Hepatocyte (in vitro differentiated cells): ENCODE results near the gene MSI2. TPM values are rescaled to one million over a fixed set of nuclear protein-coding genes. Genes with fewer than 3 reads are reported as not detected.

Experiments
- DNase-seq: peaks from one replicate; pipeline ENCODE4 v3.0.0-alpha.2; 2016; ENCODE audit warnings: low spot score
- H2AFZ ChIP-seq: fragments of 200-600 bp; sonication (generic); 2 replicates; pipeline ENCODE4 v1.6.0; 2016; ENCODE audit warnings: antibody characterized with exemption, mild to moderate bottlenecking
- H3K27ac ChIP-seq: fragments of 200-600 bp; sonication (generic); 2 replicates; pipeline ENCODE4 v1.5.1; 2016; ENCODE audit warnings: mild to moderate bottlenecking
- H3K27me3 ChIP-seq: fragments of 200-600 bp; sonication (generic); 2 replicates; pipeline ENCODE4 v1.6.1; 2016
- H3K36me3 ChIP-seq: fragments of 200-600 bp; sonication (generic); replicated peaks from 2 replicates; pipeline ENCODE4 v1.5.1; 2016; ENCODE audit warnings: low read depth; ENCODE audit not compliant: insufficient read depth
- H3K4me1 ChIP-seq: fragments of 200-600 bp; sonication (generic); 2 replicates; pipeline ENCODE4 v1.5.1; 2016; ENCODE audit warnings: mild to moderate bottlenecking, moderate library complexity; ENCODE audit not compliant: insufficient read depth
- H3K4me2 ChIP-seq: fragments of 200-600 bp; sonication (generic); 2 replicates; pipeline ENCODE4 v1.6.0; 2016
- H3K4me3 ChIP-seq: fragments of 200-600 bp; sonication (generic); 2 replicates; pipeline ENCODE4 v1.5.1; 2016; ENCODE audit warnings: mild to moderate bottlenecking
- H3K79me2 ChIP-seq: fragments of 200-600 bp; sonication (generic); 2 replicates; pipeline ENCODE4 v1.6.0; 2017; ENCODE audit warnings: mild to moderate bottlenecking
- H3K9me2 ChIP-seq: fragments of 200-600 bp; sonication (generic); replicated peaks from 2 replicates; pipeline ENCODE4 v1.6.0; 2017; ENCODE audit warnings: mild to moderate bottlenecking; ENCODE audit not compliant: insufficient read depth
- H3K9me3 ChIP-seq: fragments of 200-600 bp; sonication (generic); 2 replicates; pipeline ENCODE4 v1.5.1; 2016; ENCODE audit warnings: low read depth, mild to moderate bottlenecking
- H4K20me1 ChIP-seq: fragments of 200-600 bp; sonication (generic); 2 replicates; pipeline ENCODE4 v1.6.0; 2016; ENCODE audit warnings: mild to moderate bottlenecking; ENCODE audit not compliant: insufficient read depth, poor library complexity, severe bottlenecking
- CTCF ChIP-seq: fragments of 200-600 bp; sonication (generic); IDR thresholded peaks from 2 replicates; pipeline ENCODE4 v1.5.1; 2016; ENCODE audit warnings: antibody characterized with exemption, mild to moderate bottlenecking; ENCODE audit not compliant: poor library complexity
- EZH2 ChIP-seq: fragments of 200-600 bp; sonication (generic); IDR thresholded peaks from 2 replicates; pipeline ENCODE4 v1.6.1; 2016; ENCODE audit warnings: antibody characterized with exemption, mild to moderate bottlenecking, borderline replicate concordance
- EZH2phosphoT487 ChIP-seq: fragments of 200-600 bp; sonication (generic); IDR thresholded peaks from one replicate; pipeline ENCODE4 v1.6.1; 2018; ENCODE audit warnings: antibody characterized with exemption, mild to moderate bottlenecking, low read depth, moderate library complexity; ENCODE audit not compliant: unreplicated experiment, severe bottlenecking
- WGBS: methylation state at CpG from one replicate; pipeline ENCODE4 v1.1.6; 2016; ENCODE audit warnings: low lambda C conversion rate; ENCODE audit errors: missing lambda C conversion rate; 5-methylcytosine and 5-hydroxymethylcytosine counted together
- polyA plus RNA-seq: library from polyadenylated mRNA; unstranded; fragments of >200 nt; fragmentation: Nextera tagmentation; extraction: Ambion mirVana; gene quantifications from 2 replicates; pipeline ENCODE4 v1.2.1, GENCODE V29; 2016
- total RNA-seq: library from RNA; depleted of rRNA; stranded (reverse); fragments of >200 nt; gene quantifications from 2 replicates; pipeline ENCODE4 v1.2.3, GENCODE V29; 2014

The MSI2 gene
- total and polyA plus RNA-seq, 2 experiments from 2014 or later: 16.1 to 60.6 TPM

- 95% methylated on average over 8 of the region's 8 CpGs for WGBS
- no peaks in the 10 kb centered on the region for H3K4me1 ChIP-seq
- no peaks in the 10 kb centered on the region for H3K36me3 ChIP-seq
- H3K9me3 ChIP-seq: no peaks in the 10 kb centered on the region
- H3K9me2 ChIP-seq: no peaks in the 10 kb centered on the region
- no peak overlapping the region for H3K27ac ChIP-seq
- no peak overlapping the region for H3K4me3 ChIP-seq
- no peak overlapping the region for H2AFZ ChIP-seq
- H3K79me2 ChIP-seq: no peaks in the 10 kb centered on the region
- no peaks in the 10 kb centered on the region for H3K27me3 ChIP-seq
- DNase-seq: no peak
- no peaks in the 10 kb centered on the region for H4K20me1 ChIP-seq
- no peak for TF ChIP-seq CTCF
- no peak overlapping the region for H3K4me2 ChIP-seq
Measured at GRCh38 chr17:57630736-57631135, 374.4 kb downstream of the MSI2 start.

GRCh38 chr17:57631871-57632270, 375.5 kb downstream of the MSI2 start:
- WGBS: 96% methylated on average over 6 of the region's 6 CpGs

GRCh38 chr17:57632294-57632693, 376.0 kb downstream of the MSI2 start:
- H3K4me1 ChIP-seq: no peaks in the 10 kb centered on the region
- DNase-seq: no peak
- no peaks in the 10 kb centered on the region for H3K9me2 ChIP-seq
- TF ChIP-seq EZH2phosphoT487 (no peak), CTCF (no peak), EZH2 (no peak)
- H3K27me3 ChIP-seq: no peaks in the 10 kb centered on the region
- no peaks in the 10 kb centered on the region for H3K9me3 ChIP-seq
- H3K4me2 ChIP-seq: no peak overlapping the region
- 96% methylated on average over 5 of the region's 5 CpGs for WGBS
- no peak overlapping the region for H3K4me3 ChIP-seq
- H3K79me2 ChIP-seq: no peaks in the 10 kb centered on the region
- no peak overlapping the region for H2AFZ ChIP-seq
- H3K36me3 ChIP-seq: no peaks in the 10 kb centered on the region
- no peak overlapping the region for H3K27ac ChIP-seq
- no peaks in the 10 kb centered on the region for H4K20me1 ChIP-seq

More at GRCh38 chr17:57631871-57632270, 375.5 kb downstream of the MSI2 start:
- H2AFZ ChIP-seq: no peak overlapping the region
- H3K36me3 ChIP-seq: no peaks in the 10 kb centered on the region
- no peaks in the 10 kb centered on the region for H4K20me1 ChIP-seq
- no peaks in the 10 kb centered on the region for H3K27me3 ChIP-seq
- DNase-seq: no peak
- no peaks in the 10 kb centered on the region for H3K79me2 ChIP-seq
- no peaks in the 10 kb centered on the region for H3K9me2 ChIP-seq
- H3K4me1 ChIP-seq: no peaks in the 10 kb centered on the region
- H3K27ac ChIP-seq: no peak overlapping the region
- H3K4me2 ChIP-seq: no peak overlapping the region
- H3K4me3 ChIP-seq: no peak overlapping the region
- H3K9me3 ChIP-seq: no peaks in the 10 kb centered on the region
- TF ChIP-seq CTCF: no peak
- TF ChIP-seq EZH2phosphoT487: no peak
- TF ChIP-seq EZH2: no peak

GRCh38 chr17:57633236-57633635, 376.9 kb downstream of the MSI2 start:
- Histone ChIP-seq H3K27ac (no peak overlapping the region), H3K27me3 (no peaks in the 10 kb centered on the region), H3K36me3 (no peaks in the 10 kb centered on the region), H3K4me2 (no peak overlapping the region), H3K9me3 (no peaks in the 10 kb centered on the region), H3K4me3 (no peak overlapping the region), H2AFZ (no peak overlapping the region), H3K4me1 (no peaks in the 10 kb centered on the region), H3K79me2 (no peaks in the 10 kb centered on the region), H3K9me2 (no peaks in the 10 kb centered on the region), H4K20me1 (no peaks in the 10 kb centered on the region)
- TF ChIP-seq EZH2phosphoT487: no peak
- no peak for TF ChIP-seq EZH2
- no peak for TF ChIP-seq CTCF
- no peak for DNase-seq
- 95% methylated on average over 14 of the region's 14 CpGs for WGBS
